SK-N-DZ (cell line): ENCODE measurements around the gene PCDHGC3.
A peak's percentile ranks its signal among the peaks of the same experiment; 100 is the strongest.

Experiments
- DNase-seq: peaks from one replicate; pipeline ENCODE4 v3.0.0-alpha.2; 2015; ENCODE audit warnings: low spot score

The PCDHGC3 gene

DNA sequence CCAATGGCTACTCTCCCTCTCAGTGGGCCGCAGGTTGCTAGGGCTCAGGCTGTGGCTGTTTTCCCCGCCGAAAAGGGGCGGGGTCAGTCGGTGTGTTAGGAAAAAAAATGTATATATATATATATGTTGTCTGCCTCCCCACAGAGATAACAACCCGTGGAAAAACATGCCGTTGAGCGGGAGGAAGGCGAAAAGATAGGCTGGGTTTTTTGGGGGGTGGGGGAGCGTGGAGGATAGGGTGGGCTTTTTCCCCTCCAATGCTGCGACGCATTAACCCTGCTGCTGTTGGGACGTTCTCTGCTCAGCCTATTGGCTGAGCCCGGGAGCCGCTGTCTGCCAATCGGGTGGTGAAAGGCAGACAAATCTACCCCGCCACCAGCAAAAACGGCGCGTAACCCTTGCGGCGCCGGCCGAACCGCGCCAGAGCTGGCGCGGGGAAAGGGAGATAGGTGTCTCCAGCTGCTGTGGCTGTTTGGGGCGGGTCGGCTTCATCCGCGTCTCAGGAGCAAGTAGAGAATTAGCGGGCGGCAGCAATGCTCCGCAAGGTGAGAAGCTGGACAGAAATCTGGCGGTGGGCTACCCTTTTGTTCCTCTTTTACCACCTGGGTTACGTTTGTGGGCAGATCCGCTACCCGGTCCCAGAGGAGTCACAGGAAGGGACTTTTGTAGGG, 9.0 kb downstream of the PCDHGC3 start, which contains the start of gene PCDHGC4:
PCDHGC4 (plus strand) TSS at position 390 of the 671 bp plus-strand sequence; CDS start at position 534, 144 bp downstream.
- peak; percentile 68 for DNase-seq

DNA sequence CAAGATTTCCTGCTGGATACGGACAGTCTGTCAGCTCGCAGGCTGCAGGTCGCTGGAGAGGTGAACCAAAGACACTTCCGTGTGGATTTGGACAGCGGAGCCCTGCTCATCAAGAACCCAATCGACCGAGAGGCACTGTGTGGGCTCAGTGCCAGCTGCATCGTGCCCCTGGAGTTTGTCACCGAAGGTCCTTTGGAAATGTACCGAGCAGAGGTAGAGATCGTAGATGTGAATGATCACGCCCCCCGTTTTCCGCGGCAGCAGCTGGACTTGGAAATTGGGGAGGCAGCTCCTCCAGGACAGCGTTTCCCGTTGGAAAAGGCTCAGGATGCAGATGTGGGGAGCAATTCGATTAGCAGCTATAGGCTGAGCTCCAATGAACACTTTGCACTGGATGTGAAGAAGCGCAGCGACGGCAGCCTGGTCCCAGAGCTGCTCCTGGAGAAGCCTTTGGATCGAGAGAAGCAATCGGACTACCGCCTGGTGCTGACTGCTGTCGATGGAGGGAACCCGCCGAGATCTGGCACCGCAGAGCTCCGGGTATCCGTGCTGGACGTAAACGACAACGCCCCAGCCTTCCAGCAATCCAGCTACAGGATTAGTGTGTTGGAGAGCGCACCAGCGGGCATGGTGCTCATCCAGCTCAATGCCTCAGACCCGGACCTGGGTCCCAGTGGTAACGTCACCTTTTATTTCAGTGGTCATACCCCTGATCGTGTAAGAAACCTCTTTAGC, 9.7 kb downstream of the PCDHGC3 start:
- no peak for DNase-seq

DNA sequence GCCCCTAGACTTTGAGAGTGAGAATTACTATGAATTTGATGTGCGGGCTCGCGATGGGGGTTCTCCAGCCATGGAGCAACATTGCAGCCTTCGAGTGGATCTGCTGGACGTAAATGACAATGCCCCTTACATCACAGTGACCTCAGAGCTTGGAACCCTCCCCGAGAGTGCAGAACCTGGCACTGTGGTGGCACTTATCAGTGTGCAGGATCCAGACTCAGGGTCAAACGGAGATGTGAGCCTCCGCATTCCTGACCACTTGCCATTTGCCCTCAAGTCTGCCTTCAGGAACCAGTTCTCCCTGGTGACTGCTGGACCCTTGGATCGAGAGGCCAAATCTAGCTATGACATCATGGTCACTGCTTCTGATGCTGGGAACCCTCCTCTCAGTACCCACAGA, 10.3 kb downstream of the PCDHGC3 start:
- no peak for DNase-seq

DNA sequence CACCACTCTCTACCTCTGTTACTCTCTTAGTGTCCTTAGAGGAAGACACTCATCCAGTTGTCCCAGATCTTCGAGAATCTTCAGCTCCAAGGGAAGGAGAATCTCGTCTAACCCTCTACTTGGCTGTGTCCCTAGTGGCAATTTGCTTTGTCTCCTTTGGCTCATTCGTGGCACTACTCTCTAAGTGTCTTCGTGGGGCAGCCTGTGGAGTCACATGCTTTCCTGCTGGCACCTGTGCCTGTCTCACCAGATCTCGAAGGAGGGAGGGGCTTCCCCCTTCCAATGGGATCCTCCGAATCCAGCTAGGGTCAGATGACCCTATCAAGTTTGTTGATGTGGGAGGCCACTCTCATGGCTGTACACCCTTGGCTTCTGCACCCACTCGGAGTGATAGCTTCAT, 11.4 kb downstream of the PCDHGC3 start:
- DNase-seq: no peak

DNA sequence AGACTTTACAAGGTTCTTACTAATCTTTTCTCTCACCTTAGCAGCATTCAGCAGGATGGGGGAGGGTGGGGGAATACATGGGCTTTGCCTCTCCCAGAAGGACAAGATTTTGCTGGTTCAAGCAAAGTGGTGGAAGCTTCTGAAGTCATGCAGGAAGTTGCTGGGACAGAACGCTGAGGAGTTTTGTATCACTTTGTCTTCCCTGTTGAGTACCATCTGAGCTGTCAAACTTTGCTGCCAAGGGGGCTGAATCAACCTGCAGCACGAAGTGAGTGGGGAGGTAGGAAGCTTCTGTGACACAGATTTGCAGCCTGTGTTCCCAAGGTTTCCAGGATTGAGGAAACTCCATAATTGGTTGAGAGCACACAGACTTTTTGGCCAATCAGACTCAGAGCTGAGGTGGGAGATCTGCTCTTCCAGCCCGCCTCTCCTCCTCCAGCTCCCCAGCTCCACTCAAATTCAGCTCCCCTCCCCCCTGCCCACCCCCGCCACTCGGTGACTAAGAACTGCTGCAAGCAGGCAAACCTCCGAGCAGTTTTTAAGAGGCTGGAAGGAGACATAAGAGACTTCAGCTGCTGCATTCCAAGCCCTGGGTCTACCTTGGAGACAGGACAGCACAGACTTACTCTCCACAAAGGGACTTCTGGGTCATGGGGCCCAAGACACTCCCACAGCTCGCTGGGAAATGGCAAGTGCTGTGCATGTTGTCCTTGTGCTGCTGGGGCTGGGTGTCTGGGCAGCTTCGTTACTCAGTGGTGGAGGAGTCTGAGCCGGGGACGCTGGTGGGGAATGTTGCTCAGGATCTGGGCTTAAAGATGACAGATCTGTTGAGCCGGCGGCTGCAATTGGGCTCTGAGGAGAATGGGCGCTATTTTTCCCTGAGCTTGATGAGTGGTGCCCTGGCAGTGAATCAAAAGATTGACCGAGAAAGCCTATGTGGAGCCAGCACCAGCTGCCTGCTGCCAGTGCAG, 13.1 kb downstream of the PCDHGC3 start, which contains the start of gene PCDHGC5:
PCDHGC5 (plus strand) TSS at position 491 of the 971 bp plus-strand sequence; CDS start at position 651, 160 bp downstream.
- DNase-seq: no peak

DNA sequence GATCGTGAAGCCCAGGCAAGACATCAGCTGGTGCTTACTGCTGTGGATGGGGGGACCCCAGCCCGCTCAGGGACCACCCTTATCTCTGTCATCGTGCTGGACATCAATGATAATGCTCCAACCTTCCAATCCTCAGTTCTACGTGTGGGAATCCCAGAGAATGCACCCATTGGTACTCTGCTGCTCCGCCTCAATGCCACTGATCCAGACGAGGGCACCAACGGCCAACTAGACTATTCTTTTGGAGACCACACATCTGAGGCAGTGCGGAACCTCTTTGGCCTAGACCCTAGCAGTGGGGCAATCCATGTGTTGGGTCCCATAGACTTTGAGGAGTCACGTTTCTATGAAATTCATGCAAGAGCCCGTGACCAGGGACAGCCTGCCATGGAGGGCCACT, 14.1 kb downstream of the PCDHGC3 start:
- DNase-seq: no peak

DNA sequence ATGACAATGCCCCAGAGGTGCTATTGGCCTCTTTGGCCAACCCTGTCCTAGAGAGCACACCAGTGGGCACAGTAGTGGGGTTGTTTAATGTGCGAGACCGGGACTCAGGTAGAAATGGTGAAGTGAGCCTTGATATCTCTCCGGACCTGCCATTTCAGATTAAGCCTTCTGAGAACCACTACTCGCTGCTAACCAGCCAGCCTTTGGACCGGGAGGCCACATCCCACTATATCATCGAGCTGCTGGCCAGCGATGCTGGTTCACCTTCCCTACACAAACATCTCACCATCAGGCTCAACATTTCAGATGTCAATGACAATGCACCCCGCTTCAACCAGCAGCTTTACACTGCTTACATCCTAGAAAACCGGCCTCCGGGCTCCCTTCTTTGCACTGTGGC, 14.5 kb downstream of the PCDHGC3 start:
- DNase-seq: no peak

DNA sequence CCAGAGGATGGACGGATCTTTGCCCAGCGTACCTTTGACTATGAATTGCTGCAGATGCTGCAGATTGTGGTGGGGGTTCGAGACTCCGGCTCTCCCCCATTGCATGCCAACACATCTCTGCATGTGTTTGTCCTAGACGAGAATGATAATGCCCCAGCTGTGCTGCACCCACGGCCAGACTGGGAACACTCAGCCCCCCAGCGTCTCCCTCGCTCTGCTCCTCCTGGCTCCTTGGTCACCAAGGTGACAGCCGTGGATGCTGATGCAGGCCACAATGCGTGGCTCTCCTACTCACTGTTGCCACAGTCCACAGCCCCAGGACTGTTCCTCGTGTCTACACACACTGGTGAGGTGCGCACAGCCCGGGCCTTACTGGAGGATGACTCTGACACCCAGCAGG, 15.0 kb downstream of the PCDHGC3 start:
- no peak for DNase-seq

DNA sequence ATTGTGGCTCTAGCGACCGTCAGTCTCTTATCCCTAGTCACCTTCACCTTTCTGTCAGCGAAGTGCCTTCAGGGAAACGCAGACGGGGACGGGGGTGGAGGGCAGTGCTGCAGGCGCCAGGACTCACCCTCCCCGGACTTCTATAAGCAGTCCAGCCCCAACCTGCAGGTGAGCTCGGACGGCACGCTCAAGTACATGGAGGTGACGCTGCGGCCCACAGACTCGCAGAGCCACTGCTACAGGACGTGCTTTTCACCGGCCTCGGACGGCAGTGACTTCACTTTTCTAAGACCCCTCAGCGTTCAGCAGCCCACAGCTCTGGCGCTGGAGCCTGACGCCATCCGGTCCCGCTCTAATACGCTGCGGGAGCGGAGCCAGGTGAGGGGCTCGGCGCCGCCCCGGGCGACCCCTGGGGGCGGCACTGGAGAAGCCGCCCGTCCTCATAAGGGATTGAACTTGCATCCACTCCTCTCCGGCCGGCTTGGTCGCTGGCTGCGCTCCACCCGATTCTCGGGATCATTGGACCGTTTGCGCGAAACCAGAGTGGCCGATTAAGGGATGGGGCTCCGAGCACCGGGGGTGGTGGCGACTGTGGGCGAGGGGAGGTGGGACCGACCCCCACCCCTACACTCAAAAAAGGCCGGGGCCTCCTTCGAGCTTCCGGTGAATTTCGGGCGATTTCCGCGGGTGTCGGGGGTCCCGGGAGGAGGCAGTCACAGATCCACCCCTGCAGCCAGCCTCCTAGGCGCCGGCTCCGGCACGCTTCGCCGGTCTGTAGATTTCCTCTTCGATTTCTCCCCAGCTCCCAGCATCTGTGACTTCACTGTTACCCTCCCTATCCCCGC, 15.8 kb downstream of the PCDHGC3 start:
- no peak for DNase-seq

DNA sequence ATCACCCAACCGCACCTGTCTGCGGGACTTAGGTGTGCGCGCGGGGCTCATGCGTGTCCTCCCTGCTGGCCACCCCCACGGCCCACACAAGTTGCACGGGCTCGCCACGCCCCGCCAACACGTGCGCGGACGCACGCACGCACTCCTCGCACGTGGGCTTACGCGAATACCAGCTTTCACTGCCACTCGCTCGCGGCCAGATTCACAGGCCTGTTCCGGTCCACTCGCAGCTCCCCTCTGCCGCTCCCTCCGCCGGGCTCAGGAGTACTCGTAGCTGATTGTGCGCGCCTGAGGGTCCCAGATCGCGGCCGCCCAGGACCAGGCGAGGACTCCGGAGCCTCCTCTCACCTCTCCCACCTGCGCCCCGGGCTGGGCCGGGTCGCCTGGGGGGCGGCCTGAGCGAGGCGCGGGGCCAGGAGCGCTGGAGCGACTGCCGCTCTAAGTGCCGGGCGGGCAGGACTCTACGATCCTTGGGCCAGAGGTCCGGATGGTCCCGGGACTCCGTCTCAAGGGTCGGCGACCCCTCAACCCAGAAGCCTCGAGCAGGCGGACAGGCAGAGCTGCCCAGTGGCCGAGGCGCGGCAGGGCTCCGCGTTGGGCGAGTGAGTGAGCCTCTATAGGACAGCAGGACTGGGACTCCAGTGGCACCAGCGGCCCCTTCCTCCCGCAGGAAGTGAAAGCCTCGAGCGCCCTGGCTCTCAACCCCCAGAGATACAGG, 16.6 kb downstream of the PCDHGC3 start:
- no peak for DNase-seq

DNA sequence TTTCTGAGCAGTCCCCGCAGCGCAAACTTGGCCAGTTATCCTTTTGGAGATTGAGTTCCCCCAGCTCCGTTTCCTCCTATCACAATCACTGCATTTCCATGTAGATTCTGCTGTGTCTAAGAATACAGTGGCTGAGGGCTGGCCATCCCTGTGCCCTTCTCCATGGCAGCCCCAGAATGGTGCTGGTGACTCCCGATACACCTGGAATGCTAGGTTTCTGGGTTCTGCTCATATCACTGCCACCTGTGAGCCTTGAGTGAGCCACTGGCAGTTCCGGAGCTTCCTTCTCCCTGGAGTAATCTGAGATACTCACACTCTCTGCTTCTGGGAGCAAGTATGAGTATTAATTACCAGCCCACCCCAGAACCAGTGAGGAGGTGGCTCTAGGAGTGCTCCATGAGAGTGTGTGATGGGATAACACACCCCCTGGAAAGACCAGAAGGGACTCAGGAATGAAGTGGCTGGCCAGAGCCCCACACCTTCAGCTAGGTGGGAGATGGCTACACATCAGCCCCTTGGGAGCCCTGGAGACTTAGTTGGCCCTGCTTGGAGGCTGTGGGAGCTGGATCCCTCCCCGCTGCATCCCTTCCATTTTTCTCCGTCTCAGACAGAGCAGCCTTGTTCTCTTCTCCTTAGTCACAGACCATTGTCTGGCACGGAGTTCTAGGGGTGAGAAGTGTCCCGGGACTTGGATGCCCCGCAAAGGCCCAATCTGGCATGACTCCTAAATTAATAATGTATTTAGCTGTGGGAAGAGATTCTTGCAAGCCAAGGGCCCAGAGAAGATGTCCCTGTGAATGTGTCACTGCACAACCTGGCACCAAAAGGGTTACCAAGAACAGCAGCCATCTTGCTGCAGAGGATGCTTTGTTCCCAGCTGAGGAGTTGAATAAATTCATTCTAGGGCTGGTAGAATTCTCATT, 18.0 kb downstream of the PCDHGC3 start:
- DNase-seq: no peak

DNA sequence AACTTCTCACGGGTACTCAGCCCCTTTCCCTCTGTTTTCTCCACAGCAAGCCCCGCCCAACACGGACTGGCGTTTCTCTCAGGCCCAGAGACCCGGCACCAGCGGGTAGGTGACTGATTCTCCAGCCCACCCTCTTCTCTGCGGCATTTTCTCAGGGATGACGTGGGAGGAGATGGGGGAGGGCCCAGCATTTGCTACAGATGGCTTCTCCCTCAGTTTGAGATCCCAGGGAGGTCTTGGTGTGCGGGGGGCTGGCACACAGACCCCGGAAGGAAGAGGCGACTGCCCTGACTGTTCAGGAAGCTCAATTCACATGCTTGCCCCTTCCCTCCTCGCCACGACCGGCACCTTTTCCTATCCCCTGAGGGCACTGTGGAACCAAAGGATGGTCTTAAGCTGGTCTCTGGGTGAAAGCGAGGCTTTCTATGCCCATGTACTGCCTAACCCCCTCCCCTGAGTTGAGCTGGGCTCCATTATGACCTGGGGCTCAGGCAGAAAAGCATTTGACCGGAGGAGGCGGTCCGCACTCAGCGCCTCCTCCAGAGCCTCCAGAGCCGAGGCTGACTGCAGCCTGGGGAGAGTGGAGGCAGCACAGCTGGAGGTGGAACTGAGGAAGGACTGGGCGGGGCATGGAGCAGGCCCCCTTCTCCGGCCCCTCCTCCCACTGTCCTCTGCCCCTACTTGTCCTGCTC, 19.1 kb downstream of the PCDHGC3 start:
- no peak for DNase-seq

DNA sequence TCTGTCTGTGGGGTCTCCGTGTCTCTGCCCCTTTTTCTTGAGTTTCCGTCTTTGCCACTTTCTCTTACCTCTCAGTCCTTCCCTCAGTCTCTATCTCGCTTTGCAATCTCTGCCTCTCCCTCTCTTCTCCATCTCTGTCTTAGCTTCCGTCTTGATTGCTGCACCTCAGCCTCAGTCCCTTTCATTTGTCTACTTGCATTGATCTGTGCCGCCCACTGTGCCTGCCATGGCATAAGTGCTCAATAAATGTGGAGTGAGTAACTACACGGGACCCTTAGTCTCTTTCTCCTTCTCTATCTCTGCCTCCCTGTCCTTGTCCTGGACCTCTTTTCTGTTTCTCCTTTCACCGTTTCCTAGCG, 19.7 kb downstream of the PCDHGC3 start:
- DNase-seq: no peak

DNA sequence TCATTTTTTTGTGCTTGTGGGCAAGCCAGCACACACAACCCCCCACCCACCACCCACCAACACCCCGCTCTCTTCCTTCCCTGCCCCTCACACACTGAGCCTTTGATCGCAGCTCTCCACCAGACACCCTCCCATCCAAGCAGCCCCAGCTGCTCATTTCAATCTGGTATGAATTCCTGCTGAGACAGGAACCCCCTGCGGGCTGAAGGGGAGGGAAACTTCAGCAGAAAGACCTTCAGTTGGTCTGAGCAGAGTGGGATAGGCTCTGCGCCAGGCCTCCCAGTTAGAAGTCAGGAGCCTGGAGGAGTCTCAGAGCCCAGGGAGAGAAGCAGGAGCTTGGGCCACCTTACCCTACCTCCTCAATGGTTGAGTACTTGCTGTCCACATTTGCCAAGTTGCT, 20.3 kb downstream of the PCDHGC3 start:
- DNase-seq: no peak

DNA sequence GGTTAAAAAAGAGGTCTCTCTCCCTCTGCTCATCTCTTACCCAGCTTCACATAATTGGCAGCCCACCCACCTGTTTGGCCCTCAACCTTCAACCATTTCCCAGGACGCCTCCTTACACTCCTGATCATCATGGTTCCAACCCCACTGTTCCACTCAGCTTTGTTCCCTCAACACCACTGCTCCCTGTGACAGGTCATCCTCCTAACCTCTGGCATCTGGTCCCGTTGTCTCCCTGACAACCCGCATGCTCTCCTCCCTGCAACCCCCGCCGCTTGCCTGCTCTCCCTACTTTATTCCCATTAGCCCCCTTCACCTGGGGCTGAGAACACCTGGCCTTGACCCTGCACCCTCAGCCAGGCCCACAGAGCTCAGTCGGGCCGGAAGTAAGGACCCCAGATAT, 26.0 kb downstream of the PCDHGC3 start:
- DNase-seq: no peak

DNA sequence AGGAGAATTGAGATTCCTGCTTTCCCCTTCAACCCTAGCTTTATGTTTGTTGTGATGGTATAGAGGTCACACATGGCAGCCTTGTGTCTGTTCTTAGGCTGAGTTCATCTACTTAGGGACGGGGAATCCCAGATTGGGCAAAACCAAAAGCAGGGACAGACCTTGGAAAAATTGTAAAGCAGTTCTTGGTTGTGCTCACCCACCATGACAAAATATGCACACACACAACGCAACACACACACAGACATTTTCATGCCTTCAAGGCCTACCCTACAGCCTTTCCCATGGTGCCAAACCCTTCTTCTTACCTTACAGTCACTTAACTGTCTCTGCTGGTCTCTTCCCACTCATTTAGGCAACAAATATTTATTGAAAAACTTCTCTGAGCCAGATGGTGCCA, 27.9 kb downstream of the PCDHGC3 start:
- DNase-seq: no peak

DNA sequence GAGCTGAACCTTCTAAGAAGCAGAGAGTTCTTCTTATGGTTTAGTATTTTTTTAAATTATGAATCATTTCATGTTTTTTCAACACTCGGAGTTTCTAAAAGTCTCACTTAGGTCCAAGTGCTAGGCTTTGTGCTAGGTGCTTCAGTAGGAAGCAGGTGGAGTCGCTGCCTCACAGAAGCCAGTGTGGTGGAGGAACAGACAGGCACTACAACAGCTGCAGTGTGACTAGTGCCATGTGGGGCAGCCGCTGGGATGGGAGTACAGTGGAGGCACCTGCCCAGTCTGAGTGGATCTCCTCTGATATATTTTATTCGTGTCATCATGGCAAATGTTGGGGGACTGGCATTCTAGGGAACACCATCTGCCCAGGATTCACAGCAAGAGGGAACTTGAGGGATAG, 28.4 kb downstream of the PCDHGC3 start:
- no peak for DNase-seq

DNA sequence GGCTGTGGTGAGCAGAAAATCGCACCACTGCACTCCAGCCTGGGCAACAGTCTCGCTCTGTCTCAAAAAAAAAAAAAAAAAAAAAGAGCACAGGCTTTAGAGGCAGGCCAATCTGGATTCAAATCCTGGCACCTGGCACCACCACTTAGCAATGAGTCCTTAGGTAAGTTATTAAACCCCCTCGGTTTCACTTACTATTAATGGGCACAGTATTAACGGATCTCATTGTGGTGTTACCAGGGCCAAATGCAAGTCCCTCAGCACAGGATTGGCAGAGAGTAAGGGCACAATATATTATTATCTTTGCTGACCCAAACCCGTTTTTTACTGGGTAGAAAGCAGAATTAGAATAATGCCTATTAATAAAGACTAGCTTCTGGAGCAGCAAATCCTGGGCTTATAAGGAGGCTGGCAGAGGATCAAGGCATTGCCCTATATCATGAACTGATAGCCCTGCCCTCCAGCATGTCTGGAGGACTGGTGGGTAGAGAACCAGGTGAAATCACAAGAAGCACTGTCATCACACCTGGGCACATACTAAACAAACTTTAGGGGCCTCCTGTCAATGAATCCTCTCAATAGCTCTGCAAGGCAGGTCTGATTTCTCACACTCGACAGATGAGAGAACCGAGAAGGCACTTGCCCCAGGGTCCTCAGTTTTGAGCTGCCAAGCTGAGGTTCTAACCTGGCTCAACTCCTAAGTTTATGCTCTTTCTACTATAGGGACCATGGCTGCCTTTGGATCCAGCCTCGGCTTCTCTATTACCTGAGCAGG, 30.8 kb downstream of the PCDHGC3 start:
- no peak for DNase-seq
